Right ventricle myocardium superior (tissue), 1 donor: ENCODE results near the gene RAB6B. TPM values are rescaled to one million over a fixed set of nuclear protein-coding genes. Genes with fewer than 3 reads are reported as not detected.

Experiments
- ATAC-seq: fragments of 200-7000 bp; cut with Tn5 transposase; one replicate; pipeline ENCODE4 v1.9.1; 2020; ENCODE audit warnings: mild to moderate bottlenecking; ENCODE audit not compliant: poor library complexity
- DNase-seq: peaks from one replicate; pipeline ENCODE4 v3.0.0-alpha.2; 2020
- intact Hi-C: fragments of 100-400 bp; cut with DNase I; formaldehyde crosslinking; loops from one replicate; pipeline ENCODE4 v1.11.2; 2022
- total RNA-seq: library from RNA; stranded (reverse); fragmentation: NEBNext Ultra II Directional; extraction: Animal tissue kit (Norgen Biotek cat#: 25700); gene quantifications from one replicate; pipeline ENCODE4 v1.2.1, GENCODE V29; 2021
- donor health status: DM: no; HTN: yes; CAD: no; lungs with severe emphysema.

Gene RAB6B
- total RNA-seq, 1 donor from 2014 or later: 48.5 TPM

GRCh38 chr3:133869586-133869985, 26.1 kb downstream of the RAB6B start:
- intact Hi-C loops: no loop called here
- ATAC-seq (no peak), DNase-seq (no peak)

DNA sequence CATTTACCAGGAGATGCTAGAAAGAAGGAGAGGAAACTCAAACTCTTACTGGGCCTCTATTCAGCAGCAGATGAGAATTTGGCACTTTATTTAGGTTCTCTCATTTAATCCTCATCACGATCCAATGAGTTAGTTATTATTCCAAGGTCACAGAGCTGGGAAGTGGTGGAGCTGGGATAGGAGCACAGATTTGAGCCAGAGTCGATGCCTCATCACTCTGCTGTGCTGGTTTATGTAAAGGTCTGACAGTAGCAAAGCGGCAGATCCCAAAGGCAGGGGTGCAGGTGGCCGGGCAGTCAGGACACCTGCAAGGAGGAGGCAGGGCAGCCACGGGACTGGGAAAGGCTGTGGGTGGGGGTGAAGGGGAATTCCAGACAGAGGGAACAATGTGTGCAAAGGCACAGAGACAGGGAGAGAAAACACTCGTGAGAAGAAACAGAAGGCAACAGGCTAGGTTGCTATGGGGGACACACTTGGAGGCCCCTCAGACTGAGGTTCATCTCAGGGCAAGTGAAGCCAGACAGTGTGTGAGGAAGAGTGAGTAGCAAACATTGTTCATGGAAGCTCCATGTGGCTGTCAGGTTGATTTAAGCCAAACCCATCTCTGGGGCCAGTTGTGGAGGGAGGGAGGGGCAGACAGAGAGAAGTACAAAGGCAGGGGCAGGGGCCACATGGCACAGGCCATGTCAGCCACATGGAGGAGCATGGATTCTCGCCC, 26.8 kb downstream of the RAB6B start:
- ATAC-seq: peak; percentile 61
- intact Hi-C loops: no loop called here
- DNase-seq: no peak

DNA sequence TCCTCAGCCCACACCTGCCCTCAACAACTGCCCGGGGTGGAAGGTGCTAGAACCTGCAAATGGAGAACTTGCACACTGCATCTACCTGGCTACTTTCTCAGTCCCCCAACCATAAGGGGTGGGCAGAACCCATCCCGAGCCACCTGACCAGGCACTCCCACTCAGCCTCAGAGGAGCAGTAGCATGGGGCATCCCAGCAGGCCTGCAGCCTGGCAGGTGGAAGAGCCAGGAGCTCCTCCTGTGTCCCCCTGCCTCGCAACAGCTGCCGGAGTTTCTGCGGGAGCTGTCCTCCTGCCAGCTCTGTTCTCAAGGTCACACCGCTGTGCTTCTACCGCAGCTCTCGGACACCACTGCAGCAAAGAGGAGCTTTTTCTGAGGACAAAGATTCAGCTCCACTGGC, 27.5 kb downstream of the RAB6B start:
- ATAC-seq (peak; percentile 73), DNase-seq (no peak)
- intact Hi-C loops: no loop called here

- DNase-seq (no peak), ATAC-seq (no peak)
- intact Hi-C loops: no loop called here
Observed at GRCh38 chr3:133866141-133866540, 29.5 kb downstream of the RAB6B start.

- DNase-seq (no peak), ATAC-seq (no peak)
- intact Hi-C loops: no loop called here
Observed at GRCh38 chr3:133865136-133865855, 30.4 kb downstream of the RAB6B start.

- no peak for ATAC-seq
- DNase-seq: no peak
Observed at GRCh38 chr3:133864616-133865015, 31.1 kb downstream of the RAB6B start.

DNA sequence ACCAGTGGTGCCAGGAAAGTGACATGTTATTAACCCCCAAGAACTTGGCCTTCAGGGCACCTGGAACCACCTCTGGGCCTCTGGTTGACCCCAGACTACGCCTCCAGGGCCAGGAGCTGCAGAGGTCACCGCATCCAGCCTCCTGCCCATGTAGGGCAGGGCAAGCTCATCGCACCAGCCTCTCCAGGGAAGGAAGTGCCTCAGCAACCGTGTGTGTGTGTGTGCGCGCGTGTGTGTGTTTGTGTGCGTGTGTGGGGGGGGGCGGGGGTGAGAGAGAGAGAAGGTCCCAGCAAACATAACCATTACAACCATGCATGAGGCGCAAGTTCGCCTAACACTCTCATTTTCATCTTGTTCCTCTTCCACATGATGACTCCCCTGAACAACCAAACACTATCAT, 31.8 kb downstream of the RAB6B start:
- ATAC-seq: no peak
- intact Hi-C loops: no loop called here

More at GRCh38 chr3:133864616-133865015, 31.1 kb downstream of the RAB6B start:
- intact Hi-C loops: no loop called here

DNA sequence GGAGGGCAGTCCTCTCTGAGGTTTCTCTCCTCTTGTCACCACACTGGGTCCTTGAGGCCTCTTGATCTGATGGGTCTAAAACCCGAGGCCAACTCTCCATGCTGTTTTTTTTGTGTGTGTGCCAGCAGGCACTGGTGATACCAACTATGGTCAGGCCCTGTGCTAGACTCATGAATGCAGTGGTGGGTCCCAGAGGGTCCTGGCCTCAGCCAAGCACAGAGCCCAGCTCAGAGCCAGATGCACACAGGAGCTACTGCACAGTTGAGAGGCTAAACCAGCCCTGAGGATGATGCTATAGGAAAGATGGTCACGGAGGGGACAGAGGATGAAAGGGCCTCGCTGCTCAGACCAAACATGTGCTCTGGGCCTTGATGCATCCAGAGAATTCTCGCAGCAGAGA, 33.5 kb downstream of the RAB6B start:
- ATAC-seq: no peak
- intact Hi-C loops: no loop called here
- DNase-seq: no peak

More for the DNA sequence above, 31.8 kb downstream of the RAB6B start:
- no peak for DNase-seq

GRCh38 chr3:133860519-133860918, 35.2 kb downstream of the RAB6B start:
- intact Hi-C loops: no loop called here
- DNase-seq (no peak), ATAC-seq (no peak)

GRCh38 chr3:133859381-133860234, 36.1 kb downstream of the RAB6B start:
- intact Hi-C loops: no loop called here
- ATAC-seq (peak; percentile 52), DNase-seq (no peak)

DNA sequence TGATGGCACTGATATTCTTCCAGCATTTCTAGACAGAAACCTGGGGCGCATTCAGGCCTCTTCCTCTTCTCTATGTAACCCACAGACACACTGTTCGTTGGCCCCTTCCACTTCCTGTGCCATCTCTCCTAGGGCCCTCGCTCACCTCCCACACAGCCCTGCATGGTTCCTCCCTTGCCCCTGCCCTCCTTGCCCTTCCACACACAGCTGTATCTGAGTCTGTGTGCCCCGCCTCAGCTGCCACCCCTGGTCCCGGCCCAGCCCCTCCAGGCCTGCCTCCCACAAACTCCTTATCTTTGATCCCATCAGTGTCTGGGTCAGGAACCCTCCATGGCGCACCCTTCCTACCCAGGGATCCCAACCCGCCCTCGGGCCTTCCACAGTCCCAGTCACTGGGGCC, 37.9 kb downstream of the RAB6B start:
- no peak for DNase-seq
- intact Hi-C loops: no loop called here
- ATAC-seq: no peak

DNA sequence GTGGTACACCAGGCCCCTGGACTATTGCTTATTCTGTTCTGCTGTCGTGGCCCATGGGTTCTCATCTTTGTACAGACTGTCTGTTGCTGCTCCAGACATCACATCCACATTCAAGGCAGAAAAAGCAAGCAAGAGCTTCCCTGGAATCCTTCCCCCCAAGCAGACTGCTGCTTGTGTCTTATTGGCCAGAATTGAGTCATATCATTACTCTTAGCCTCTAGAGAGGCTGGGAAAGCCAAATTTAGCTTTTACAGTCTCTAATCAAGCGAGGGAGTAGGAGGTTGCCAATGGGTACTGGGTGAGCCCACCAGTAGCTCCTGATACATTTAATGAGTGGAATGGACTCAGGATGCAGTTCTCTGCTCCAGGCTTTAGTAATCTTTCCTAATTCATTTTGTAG, 39.4 kb downstream of the RAB6B start:
- DNase-seq: no peak
- no peak for ATAC-seq

GRCh38 chr3:133855772-133856171, 39.9 kb downstream of the RAB6B start:
- DNase-seq (no peak), ATAC-seq (no peak)
- intact Hi-C loops: no loop called here

More for the DNA sequence above, 39.4 kb downstream of the RAB6B start:
- intact Hi-C loops: no loop called here

DNA sequence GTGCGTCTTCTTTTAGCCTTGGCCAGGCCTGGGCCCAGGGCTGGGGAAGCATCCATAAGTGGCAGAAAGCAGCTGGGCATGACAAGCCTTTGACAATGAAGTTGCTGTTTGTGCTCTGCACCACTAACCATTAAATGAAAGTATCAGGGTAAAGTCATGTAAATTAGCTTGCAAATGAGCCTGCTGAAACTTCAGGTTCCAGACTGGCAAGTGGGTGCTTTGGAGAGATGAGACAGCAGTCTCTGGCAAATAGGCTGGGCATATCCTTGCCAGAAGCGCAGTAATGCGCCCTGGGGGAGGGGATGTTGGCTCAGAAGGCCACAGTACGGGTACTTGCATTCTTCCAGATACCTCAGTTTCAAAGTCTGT, 40.7 kb downstream of the RAB6B start:
- intact Hi-C loops: no loop called here
- ATAC-seq (no peak), DNase-seq (no peak)

DNA sequence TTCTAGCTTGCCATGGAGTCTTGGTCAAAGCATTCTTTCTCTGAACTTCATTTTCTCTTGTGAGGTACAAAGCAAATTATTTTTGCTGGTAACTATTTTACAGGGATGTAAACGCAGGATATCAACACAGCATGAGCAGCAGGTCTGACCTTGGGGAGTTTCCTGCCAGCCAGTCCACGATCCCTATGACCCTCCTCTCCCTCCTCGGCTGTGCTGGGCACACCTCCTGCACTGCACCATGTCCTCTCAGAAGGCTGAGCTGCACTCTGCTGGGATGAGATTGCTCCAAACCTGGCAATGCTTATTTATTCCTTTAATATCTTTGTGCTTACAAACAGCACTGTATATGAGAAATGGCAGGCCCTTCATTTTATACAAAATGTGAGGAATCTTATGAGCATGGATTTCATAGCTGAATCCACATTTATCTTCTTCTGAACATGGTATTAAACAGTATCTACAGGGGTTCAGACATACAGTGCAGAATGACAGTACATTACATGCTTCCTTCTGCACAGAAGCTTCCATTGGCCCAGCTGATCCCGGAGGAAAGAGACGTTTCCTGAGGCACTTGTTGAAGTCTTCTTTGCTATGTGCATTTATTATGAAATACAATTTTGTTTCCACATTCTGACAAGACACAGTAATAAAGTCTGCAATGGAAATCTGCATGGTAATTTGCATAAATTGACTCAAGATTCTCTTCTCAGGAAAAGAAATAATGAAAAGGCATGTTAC, 41.2 kb downstream of the RAB6B start:
- ATAC-seq (peak; percentile 52), DNase-seq (no peak)
- intact Hi-C loops: no loop called here

GRCh38 chr3:133853925-133854227, 41.8 kb downstream of the RAB6B start:
- DNase-seq (no peak), ATAC-seq (no peak)
- intact Hi-C loops: no loop called here

- intact Hi-C loops: no loop called here
- ATAC-seq (peak; percentile 63), DNase-seq (no peak)
Observed at GRCh38 chr3:133853063-133853924, 42.4 kb downstream of the RAB6B start.

DNA sequence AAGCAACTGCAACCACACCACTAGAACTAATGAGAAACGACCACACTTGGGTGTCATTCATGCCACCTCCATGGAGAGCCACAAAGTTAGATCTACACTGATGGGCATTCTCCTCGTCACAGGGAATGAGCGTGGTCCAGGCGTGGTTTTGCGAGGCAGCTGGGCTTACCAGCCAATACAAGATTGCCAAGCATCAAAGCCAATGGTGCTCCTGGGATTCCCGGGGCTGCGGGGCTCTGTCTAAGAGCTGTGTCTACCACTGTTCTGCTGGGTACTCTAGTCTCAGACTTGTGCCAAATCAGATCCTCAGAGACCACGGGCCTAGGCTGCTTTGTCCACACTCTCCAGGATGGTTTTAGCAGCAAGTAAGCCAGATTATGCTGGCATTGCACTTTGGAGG, 43.8 kb downstream of the RAB6B start:
- intact Hi-C loops: no loop called here
- no peak for ATAC-seq
- DNase-seq: no peak
